ENCODE results near the gene ATP23. TPM values are rescaled to one million over a fixed set of nuclear protein-coding genes. Genes with fewer than 3 reads are reported as not detected.

Gene ATP23
- total and polyA plus RNA-seq, 10 of the 15 experiments (the other 5 are each of a cell fraction or from before 2014, with no cell fraction given), result 1.6 to 28.1 (median 15.1) TPM

DNA sequence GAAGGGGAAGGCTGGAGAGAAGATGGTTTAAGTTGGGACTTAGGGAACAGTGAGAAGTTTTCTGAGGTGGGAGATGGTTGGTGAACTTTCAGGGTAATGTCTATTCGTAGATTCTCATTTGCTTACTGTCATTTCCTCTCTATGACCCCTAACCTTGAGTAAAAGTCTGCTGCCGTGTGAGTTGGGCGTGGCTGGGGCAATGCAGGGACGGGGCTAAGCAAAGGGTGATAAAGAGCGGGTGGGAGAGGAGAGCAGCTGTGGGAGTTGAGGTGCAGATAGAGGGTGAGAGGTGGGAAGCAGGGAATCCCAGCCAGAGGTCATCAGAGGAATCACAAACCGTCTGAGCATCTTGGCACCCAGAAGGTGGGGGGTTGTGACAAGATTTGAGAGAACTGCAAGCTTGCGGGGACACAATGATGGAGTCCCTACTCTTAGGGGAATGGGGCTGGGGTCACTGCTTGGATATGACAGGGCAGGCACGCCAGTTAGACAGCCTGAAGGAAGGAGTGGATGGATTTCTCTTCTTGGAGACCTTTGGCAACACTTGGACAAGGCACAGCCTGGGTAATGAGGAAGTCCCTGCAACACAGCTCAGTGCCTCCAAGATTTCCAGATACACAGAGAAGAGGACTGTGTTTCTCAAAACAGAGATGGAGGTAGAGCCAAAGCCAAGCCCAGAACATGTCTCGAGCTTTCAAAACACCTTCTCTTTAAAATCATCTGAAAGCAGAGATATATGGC, 49.0 kb upstream of the ATP23 start (continued):
- TF ChIP-seq, protein P1, sequence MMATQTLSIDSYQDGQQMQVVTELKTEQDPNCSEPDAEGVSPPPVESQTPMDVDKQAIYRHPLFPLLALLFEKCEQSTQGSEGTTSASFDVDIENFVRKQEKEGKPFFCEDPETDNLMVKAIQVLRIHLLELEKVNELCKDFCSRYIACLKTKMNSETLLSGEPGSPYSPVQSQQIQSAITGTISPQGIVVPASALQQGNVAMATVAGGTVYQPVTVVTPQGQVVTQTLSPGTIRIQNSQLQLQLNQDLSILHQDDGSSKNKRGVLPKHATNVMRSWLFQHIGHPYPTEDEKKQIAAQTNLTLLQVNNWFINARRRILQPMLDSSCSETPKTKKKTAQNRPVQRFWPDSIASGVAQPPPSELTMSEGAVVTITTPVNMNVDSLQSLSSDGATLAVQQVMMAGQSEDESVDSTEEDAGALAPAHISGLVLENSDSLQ (IDR thresholded peaks at IDR 0.05), result no peak

DNA sequence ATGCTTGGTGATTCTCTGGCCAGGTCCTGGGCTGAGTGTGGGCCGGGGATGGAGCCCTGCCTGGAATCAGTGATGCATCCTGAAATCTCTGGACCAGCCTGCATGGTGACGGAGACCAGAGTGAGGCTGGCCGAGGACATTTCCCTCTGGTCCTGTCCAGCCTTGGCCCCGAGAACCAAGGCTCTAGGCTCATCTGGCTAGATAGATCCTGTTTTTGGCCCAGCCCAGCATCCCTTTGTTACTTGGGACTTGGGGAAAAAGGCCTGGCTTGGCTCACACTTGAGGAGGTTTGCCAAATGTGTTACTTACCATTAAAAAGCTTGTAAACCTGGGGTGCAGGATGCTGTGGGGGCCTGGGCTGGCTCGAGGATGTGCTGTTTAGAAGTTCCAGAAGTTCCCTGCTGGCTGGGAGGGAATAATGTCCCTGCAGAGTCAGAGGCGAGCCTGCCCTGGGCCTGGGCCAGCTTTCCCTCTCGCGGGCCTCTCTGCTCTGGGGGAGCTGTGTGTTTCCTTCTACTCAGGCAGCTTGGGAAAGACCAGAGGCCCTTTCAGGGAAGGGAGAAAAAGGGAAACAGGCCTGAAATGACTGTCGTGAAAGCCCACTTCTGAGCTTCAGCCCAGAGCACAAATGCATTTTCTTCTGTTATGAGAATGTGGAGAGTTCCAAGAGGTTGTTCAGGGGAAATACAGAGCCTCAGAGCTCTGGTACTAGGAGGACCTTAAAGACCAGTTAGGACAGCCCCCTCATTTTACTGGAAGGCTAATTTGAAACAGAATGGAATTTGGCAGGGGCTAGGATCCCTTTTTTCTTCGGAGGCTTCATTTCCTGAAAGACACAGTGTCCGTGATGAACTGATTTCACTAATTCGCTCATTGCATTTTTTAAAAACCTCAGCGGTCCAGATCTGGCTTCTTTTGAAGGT, 47.7 kb upstream of the ATP23 start:
- Histone ChIP-seq H3K4me2 (ENCODE audit: control insufficient read depth, insufficient read depth) (no peak overlapping the region), H3K36me3 (ENCODE audit: control insufficient read depth in 2 of 2, insufficient read depth in 2 of 2, low read length in 1 of 2) (no peaks in the 10 kb centered on the region), H3K79me2 (ENCODE audit: control insufficient read depth, insufficient read depth, low read length) (no peaks in the 10 kb centered on the region), H2AFZ (ENCODE audit: control insufficient read depth, low read depth, low read length) (no peak overlapping the region), H3K27ac (ENCODE audit: control insufficient read depth, insufficient read depth) (no peak overlapping the region), H3K9me3 (replicated peaks; ENCODE audit: control insufficient read depth, insufficient read depth, low read length) (no peaks in the 10 kb centered on the region), H3K4me1 (ENCODE audit: control insufficient read depth, insufficient read depth, low read length) (peaks cover 46% of the 10 kb centered on the region), H3K9ac (ENCODE audit: control insufficient read depth, insufficient read depth, low read length) (no peak overlapping the region), H3K27me3 (replicated peaks in 1 of 2; ENCODE audit: control insufficient read depth in 2 of 2, insufficient read depth in 2 of 2, low read length in 1 of 2) (no peaks in the 10 kb centered on the region; a peak in 2 of 4 replicates), H3K4me3 (no peak overlapping the region), H4K20me1 (ENCODE audit: control insufficient read depth, insufficient read depth) (no peaks in the 10 kb centered on the region)
- FAIRE-seq (no peak), ATAC-seq (no peak), DNase-seq (ENCODE audit: low read depth, low spot score) (no peak)
- intact Hi-C loops (cut with micrococcal nuclease; ENCODE audit: unreplicated experiment) (no loop called here), in situ Hi-C loops (cut with MboI) (no loop called here)
- RAD21 ChIA-PET (ENCODE audit: unreplicated experiment), result interaction anchor here (6.7 to 15.2 kb wide), 2 partner anchors 48 to 58 kb away, joined by 88 to 273 read pairs; partner anchors contain the start of gene CTDSP2
- CTCF ChIA-PET, result interaction anchor here (0.6 to 5.4 kb wide), 5 partner anchors 12 to 64 kb away, joined by 3 to 47 read pairs (median 13); no protein-coding TSS in a partner anchor
- POLR2A ChIA-PET, result interaction anchor here (2.2 kb wide), 1 partner anchor 13 kb away, joined by 5 read pairs; no protein-coding TSS in a partner anchor
- BruUV-seq (replicated peaks), result no TSS peak
- SMC1A ChIA-PET (ENCODE audit: uncharacterized antibody, unreplicated experiment), result interaction anchor here (1.6 to 17.5 kb wide), 2 partner anchors 10 to 54 kb away, joined by 6 to 416 read pairs; partner anchors contain the start of gene CTDSP2
- WGBS (ENCODE audit: insufficient coverage, insufficient replicate concordance, low lambda C conversion rate, missing lambda C conversion rate), result 62% methylated on average over 13 of the region's 13 CpGs
- TF ChIP-seq, protein P2, sequence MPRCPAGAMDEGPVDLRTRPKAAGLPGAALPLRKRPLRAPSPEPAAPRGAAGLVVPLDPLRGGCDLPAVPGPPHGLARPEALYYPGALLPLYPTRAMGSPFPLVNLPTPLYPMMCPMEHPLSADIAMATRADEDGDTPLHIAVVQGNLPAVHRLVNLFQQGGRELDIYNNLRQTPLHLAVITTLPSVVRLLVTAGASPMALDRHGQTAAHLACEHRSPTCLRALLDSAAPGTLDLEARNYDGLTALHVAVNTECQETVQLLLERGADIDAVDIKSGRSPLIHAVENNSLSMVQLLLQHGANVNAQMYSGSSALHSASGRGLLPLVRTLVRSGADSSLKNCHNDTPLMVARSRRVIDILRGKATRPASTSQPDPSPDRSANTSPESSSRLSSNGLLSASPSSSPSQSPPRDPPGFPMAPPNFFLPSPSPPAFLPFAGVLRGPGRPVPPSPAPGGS (IDR thresholded peaks at IDR 0.05; ENCODE audit: borderline replicate concordance, insufficient read depth, low read depth, low read length, poor library complexity, severe bottlenecking), result no peak
- TF ChIP-seq SPI1 (IDR thresholded peaks at IDR 0.05; ENCODE audit: borderline replicate concordance, insufficient read depth, low read depth, low read length), result no peak
- no peak for TF ChIP-seq ASH2L (IDR thresholded peaks at IDR 0.05; ENCODE audit: borderline replicate concordance, low read depth)
- TF ChIP-seq RBBP5 (conservative IDR thresholded peaks at IDR 0.05), result no peak
- no peak for TF ChIP-seq ZSCAN29 (IDR thresholded peaks at IDR 0.05)
- peak; percentile 91 for TF ChIP-seq EED (IDR thresholded peaks at IDR 0.05; ENCODE audit: low read depth)
- TF ChIP-seq, protein P3, sequence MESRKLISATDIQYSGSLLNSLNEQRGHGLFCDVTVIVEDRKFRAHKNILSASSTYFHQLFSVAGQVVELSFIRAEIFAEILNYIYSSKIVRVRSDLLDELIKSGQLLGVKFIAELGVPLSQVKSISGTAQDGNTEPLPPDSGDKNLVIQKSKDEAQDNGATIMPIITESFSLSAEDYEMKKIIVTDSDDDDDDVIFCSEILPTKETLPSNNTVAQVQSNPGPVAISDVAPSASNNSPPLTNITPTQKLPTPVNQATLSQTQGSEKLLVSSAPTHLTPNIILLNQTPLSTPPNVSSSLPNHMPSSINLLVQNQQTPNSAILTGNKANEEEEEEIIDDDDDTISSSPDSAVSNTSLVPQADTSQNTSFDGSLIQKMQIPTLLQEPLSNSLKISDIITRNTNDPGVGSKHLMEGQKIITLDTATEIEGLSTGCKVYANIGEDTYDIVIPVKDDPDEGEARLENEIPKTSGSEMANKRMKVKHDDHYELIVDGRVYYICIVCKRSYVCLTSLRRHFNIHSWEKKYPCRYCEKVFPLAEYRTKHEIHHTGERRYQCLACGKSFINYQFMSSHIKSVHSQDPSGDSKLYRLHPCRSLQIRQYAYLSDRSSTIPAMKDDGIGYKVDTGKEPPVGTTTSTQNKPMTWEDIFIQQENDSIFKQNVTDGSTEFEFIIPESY (IDR thresholded peaks at IDR 0.05), result no peak
- no peak for TF ChIP-seq NR2C1 (IDR thresholded peaks at IDR 0.05)
- TF ChIP-seq GABPA (IDR thresholded peaks at IDR 0.05; ENCODE audit: low read depth), result no peak
- TF ChIP-seq SMAD5 (IDR thresholded peaks at IDR 0.05; ENCODE audit: low read depth), result no peak
- no peak for TF ChIP-seq NFYA (IDR thresholded peaks at IDR 0.05; ENCODE audit: borderline replicate concordance, low read depth, low read length)
- no peak for TF ChIP-seq CREM (IDR thresholded peaks at IDR 0.05; ENCODE audit: low read depth)
- no peak for TF ChIP-seq TBL1XR1 (IDR thresholded peaks at IDR 0.05; ENCODE audit: low read depth, low read length)
- no peak for TF ChIP-seq TCF12 (IDR thresholded peaks at IDR 0.05; ENCODE audit: low read depth, low read length)
- TF ChIP-seq FOXM1 (IDR thresholded peaks at IDR 0.05; ENCODE audit: low read depth, low read length), result peak; percentile 48; the same call in 1 of the 2 replicates
- TF ChIP-seq MTA2 (IDR thresholded peaks at IDR 0.05; ENCODE audit: low read depth), result no peak
